HG02884 (cell line): ENCODE data around the gene RAD51B.

ENCODE experiments used
- ATAC-seq: cut with Tn5 transposase; IDR thresholded peaks from one replicate; pipeline ENCODE4 v1.9.1; 2021; ENCODE audit warnings: mild to moderate bottlenecking, moderate library complexity; ENCODE audit not compliant: unreplicated experiment

RAD51B gene

DNA sequence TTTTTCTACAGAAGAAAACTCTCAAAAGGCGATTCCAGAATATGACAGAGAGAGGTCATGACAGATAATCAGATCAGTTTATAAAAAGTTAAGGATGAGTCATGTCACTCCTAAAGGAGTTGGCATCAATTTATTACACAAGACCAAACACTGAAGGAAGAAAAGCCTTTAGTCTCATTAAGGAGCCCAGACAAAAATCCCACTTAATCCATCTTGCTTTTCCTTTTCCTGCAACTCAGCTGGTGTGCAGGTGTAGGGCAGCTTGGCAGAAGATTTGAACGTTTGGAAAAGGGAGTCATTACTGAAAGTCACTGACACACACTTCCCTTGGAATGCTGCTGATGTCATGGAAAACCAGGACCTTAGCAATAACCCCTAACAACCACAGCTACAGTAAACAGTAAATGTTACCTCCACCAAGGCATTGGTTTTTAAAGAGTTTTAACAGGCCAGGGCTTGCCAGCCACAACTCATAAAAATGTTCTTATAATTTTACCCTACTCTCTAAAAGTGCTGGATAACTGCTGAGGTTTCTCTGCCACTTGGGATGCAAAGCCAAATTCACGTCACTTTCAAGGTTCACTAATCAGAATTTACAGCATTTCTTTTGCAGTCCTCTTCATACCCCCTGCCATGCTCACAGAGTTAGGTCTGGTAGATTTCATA, 320.6 kb downstream of the RAD51B start:
- no peak for ATAC-seq

DNA sequence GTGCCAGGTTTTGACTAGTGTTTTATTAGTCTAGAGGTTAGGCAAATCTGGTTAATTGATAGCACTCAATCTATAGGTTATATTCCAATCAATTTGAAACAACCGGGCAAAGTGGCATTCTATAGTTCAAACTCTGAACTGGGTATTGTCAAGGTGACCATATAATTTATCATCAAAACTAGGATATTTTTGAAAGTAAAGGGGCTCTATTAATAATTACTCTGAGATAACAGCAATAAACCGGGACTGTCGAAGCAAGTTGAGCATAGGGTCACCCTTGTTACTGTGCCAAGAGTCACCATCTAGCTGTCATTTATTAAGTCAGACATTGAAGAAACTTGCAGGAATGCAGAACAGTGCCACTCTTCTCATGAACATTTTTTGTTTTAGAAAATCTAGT, 321.2 kb downstream of the RAD51B start:
- no peak for ATAC-seq

GRCh38 chr14:68141281-68142088, 321.9 kb downstream of the RAD51B start:
- no peak for ATAC-seq

GRCh38 chr14:68143341-68143841, 323.8 kb downstream of the RAD51B start:
- ATAC-seq = no peak

DNA sequence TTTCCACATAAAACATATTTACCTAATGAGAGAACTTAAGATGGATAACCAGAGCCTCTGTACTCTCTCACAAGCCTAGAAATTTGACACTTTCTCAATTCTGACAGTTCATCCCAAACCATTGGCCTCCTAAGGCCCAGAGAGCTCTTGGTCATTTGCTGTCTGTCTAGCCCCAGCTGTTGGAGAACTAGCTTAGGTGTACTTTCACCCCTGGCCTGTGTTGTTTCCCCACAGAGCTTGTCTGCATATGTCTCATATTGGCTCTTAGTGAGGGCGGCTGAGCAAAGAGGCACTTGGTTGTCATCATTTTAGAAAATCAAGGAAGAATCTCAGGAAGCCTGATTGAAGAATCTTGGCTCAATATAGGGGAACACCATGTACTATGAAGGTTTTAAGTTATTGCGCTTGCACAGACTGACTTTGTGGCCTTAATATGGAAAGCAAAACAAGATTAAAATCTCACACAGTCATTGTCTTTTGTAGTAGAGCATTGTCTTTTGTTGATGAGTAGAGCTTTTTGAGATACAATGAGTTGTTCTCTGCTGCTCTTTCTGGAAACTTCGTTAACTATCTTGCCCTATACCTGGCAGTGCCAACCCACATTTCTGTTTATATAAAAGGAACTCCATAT, 324.6 kb downstream of the RAD51B start:
- ATAC-seq = no peak

GRCh38 chr14:68145036-68145435, 325.5 kb downstream of the RAD51B start:
- no peak for ATAC-seq

DNA sequence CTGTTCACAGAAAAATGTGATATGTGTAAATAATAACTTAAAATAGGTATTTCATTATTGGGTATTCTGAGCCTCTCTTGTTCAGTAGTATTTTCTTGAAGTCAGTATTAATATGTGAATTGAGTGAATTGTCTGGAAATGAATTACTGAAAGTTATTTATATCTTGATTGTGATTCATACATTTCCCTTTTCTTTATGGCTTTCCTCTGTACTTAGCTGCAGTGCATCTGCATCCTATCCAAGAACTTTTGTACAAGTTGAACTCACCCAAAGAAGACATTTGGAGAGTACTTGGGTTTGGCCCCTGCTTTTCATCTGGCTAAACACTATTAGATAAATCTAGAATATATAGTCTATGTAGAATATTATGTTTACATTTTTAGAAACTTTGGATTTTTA, 326.0 kb downstream of the RAD51B start:
- ATAC-seq = no peak

GRCh38 chr14:68146818-68147217, 327.2 kb downstream of the RAD51B start:
- ATAC-seq = no peak

GRCh38 chr14:68147303-68147702, 327.7 kb downstream of the RAD51B start:
- ATAC-seq = no peak

DNA sequence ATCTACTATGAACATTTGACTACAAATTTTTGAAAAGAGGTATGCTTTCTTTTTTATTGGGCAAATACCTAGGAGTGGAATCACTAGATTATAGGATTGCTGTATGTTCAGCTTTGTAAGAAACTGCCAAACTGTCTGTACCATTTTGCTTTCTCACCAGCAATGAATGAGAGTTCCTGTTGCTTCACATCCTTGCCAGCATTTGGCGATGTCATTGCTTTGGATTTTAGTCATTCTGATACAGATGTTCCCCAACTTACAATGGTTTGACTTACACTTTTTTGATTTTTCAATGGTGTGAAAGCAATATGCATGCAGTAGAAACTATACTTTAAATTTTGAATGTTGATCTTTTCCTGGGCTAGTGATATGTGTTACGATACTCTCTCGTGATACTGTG, 328.7 kb downstream of the RAD51B start:
- no peak for ATAC-seq

- ATAC-seq = no peak
Measured at GRCh38 chr14:68148763-68149162, 329.2 kb downstream of the RAD51B start.

- ATAC-seq = no peak
Measured at GRCh38 chr14:68153275-68153674, 333.7 kb downstream of the RAD51B start.

DNA sequence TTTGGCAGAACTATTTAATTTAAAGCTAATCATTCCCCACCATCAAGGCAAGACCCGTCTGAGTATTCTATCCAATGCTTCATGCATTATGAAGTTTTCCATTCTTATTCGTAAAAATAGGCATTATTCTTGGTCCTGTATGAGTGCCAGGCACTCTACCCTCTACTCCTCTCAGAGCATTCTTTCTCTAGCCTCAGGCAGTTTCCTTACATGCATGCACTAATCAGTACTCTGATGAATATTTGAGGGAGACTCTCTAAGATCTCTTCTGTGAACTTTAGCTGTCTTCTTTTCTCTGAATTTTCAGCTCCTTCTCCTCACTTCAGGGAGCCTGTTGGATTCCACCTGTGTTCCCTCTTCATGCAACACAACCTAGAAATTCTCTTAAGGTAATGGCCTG, 334.7 kb downstream of the RAD51B start:
- ATAC-seq = no peak

DNA sequence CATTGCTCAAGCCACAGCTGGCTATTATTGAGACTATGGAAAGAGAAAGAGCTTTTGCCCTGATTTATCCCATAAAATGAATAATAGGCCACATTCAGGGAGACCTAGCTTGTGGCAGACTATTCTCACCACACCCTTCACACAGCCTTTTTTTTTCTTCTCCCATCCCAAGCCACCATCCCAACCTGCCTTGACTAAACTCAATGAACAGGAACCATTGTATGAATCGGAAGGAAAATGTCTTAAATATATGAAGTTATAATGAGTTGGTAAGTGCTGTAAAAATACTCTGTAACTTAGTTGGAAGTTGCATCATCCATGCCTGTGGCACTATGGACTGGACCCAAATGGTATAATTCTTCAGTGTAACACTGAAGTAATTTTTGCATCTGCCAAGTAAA, 338.4 kb downstream of the RAD51B start:
- no peak for ATAC-seq

GRCh38 chr14:68158640-68159039, 339.1 kb downstream of the RAD51B start:
- ATAC-seq = no peak

GRCh38 chr14:68159701-68160633, 340.4 kb downstream of the RAD51B start:
- ATAC-seq = no peak

GRCh38 chr14:68160779-68161546, 341.4 kb downstream of the RAD51B start:
- ATAC-seq = no peak

DNA sequence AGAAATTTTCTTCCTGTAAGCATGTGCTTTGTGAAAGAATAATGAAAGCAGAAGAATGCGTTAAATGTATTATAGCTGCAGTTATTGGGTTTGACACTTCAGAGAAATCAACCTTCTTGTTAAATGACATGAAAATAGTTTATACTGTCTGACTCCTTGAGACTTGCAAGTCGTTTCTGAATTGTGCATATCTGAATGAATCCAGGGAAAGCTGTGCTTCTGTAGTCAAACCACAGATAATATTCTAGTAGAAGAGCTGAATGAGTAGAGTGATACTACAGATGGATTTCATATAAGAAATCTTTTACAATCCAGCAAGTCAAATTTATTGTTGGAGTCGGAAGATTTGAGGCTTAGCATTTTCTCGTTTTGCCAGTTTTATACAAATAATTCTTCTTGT, 343.3 kb downstream of the RAD51B start:
- ATAC-seq = no peak

DNA sequence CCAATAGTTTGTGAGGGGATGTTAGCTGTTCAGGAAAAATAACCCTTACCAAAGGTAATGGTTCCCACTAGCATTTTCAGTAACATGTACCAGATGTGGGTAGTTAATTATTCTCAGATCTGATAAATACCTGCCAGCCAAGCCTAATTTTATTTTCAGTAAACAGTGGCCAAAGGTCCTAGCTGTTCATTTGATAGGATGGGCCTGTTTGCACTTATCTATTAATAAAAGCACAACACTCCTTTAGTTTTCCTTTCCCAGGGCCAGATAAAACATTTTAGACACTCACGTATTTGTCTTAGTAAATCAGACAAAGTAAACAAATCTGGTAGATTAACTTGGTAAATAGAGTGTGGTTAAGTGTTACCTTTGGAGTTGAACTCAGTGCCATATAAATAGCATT, 345.1 kb downstream of the RAD51B start:
- no peak for ATAC-seq

DNA sequence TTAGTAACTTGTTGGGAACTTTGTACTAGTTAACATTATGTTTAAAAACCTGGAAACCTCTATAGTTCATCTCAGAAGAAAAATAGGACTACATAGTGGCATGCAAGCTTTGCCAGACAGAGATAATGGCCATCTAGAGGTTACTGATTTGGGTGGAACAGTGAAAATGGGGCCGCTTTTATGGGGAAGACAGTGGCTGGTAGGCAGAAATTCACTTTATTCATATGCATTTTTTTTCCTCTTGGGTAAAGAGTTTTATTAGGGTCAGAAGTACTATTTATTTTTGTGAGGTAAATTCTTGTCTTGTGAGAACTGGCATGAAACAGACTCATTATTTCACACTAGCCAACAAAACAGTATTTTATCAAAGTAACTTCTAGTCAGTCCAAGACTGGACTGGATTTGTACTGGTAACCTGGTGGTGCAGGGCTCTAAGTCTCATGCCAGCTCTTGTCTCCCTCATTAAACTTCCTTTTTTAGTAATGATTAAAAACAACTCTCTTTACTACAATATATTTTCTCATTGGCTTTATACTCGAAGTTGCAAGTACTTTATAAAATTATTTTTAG, 345.8 kb downstream of the RAD51B start:
- ATAC-seq = no peak
